Measurements from ENCODE around the gene DHX9.

- no peak for TF ChIP-seq TAF1 (IDR thresholded peaks at IDR 0.05; ENCODE audit: low read depth, low read length)
- TF ChIP-seq POLR2AphosphoS5 (IDR thresholded peaks at IDR 0.05; ENCODE audit: low read depth, low read length): no peak
These were observed 45.1 kb upstream of the DHX9 start for GRCh38 chr1:182794091-182794490.
